GM19467 (cell line): Measurements from ENCODE around the gene NABP1.

Experiments
- ATAC-seq: cut with Tn5 transposase; IDR thresholded peaks from one replicate; pipeline ENCODE4 v1.9.1; 2021; ENCODE audit warnings: mild to moderate bottlenecking, moderate library complexity; ENCODE audit not compliant: unreplicated experiment

NABP1 gene

GRCh38 chr2:191646163-191646902, 31.6 kb upstream of the NABP1 start:
- no peak for ATAC-seq

GRCh38 chr2:191649519-191649918, 28.4 kb upstream of the NABP1 start:
- no peak for ATAC-seq

GRCh38 chr2:191650896-191651773, 26.8 kb upstream of the NABP1 start:
- peak; percentile 97 for ATAC-seq

GRCh38 chr2:191653667-191654391, 24.1 kb upstream of the NABP1 start:
- no peak for ATAC-seq

- ATAC-seq, result no peak
Measured at GRCh38 chr2:191656391-191656790, 21.5 kb upstream of the NABP1 start.

- no peak for ATAC-seq
Measured at GRCh38 chr2:191656792-191657191, 21.1 kb upstream of the NABP1 start.

- no peak for ATAC-seq
Measured at GRCh38 chr2:191657977-191658376, 20.0 kb upstream of the NABP1 start.

GRCh38 chr2:191659198-191659597, 18.7 kb upstream of the NABP1 start:
- no peak for ATAC-seq

GRCh38 chr2:191660575-191660974, 17.4 kb upstream of the NABP1 start:
- ATAC-seq, result no peak

- no peak for ATAC-seq
Measured at GRCh38 chr2:191661097-191661924, 16.6 kb upstream of the NABP1 start.

- no peak for ATAC-seq
Measured at GRCh38 chr2:191664823-191665677, 12.9 kb upstream of the NABP1 start.

GRCh38 chr2:191666226-191666625, 11.7 kb upstream of the NABP1 start:
- ATAC-seq, result no peak

GRCh38 chr2:191666732-191667131, 11.2 kb upstream of the NABP1 start:
- peak; percentile 59 for ATAC-seq

GRCh38 chr2:191670076-191670475, 7.9 kb upstream of the NABP1 start:
- ATAC-seq, result peak; percentile 59

GRCh38 chr2:191670787-191671186, 7.1 kb upstream of the NABP1 start:
- no peak for ATAC-seq

- ATAC-seq, result peak; percentile 64
Measured at GRCh38 chr2:191675807-191676721, 1.9 kb upstream of the NABP1 start.

- peak; percentile 14 for ATAC-seq
Measured at GRCh38 chr2:191676790-191677645, 918 bp upstream of the NABP1 start.
